Cardiac muscle cell (in vitro differentiated cells and primary cell): ENCODE data around the gene ZNF32. TPM values are rescaled to one million over a fixed set of nuclear protein-coding genes. Genes with fewer than 3 reads are reported as not detected.

Experiments used
- DNase-seq, 2 donors: peaks; one replicate each; pipeline versions ENCODE4 v3.0.0 to v3.0.0-alpha.2; 2010 to 2017; ENCODE audit warnings: low read depth in 1 of 2, low spot score in 1 of 2
- H3K27ac ChIP-seq: fragments of 200-600 bp; sonication (generic); 2 replicates; pipeline ENCODE4 v1.5.1; 2016
- H3K27me3 ChIP-seq: fragments of 200-600 bp; sonication (generic); 2 replicates; pipeline ENCODE4 v1.6.0; 2016; ENCODE audit warnings: control low read depth
- H3K36me3 ChIP-seq: fragments of 200-600 bp; sonication (generic); 2 replicates; pipeline ENCODE4 v1.5.1; 2016; ENCODE audit warnings: control low read depth
- H3K4me1 ChIP-seq: fragments of 200-600 bp; sonication (generic); 2 replicates; pipeline ENCODE4 v1.8.1; 2017; ENCODE audit warnings: low read depth, mild to moderate bottlenecking, mixed run types
- H3K4me3 ChIP-seq: fragments of 200-600 bp; sonication (generic); 2 replicates; pipeline ENCODE4 v1.5.1; 2016; ENCODE audit warnings: mild to moderate bottlenecking
- H3K9me3 ChIP-seq: fragments of 200-600 bp; sonication (generic); 2 replicates; pipeline ENCODE4 v1.5.1; 2017; ENCODE audit warnings: low read depth, mild to moderate bottlenecking, control low read depth
- CTCF ChIP-seq: IDR thresholded peaks from 2 replicates; pipeline ENCODE4 v1.5.1; 2012; ENCODE audit warnings: low read depth, mild to moderate bottlenecking, low read length
- polyA plus RNA-seq: library from polyadenylated mRNA; unstranded; fragments of >200 nt; fragmentation: Nextera tagmentation; extraction: Ambion mirVana; gene quantifications from 2 replicates; pipeline ENCODE4 v1.2.1, GENCODE V29; 2016
- total RNA-seq: library from RNA; depleted of rRNA; stranded (reverse); fragments of >200 nt; gene quantifications from 2 replicates; pipeline ENCODE4 v1.2.3, GENCODE V29; 2016

ZNF32 gene
- total and polyA plus RNA-seq, 2 experiments from 2014 or later = 32.0 to 55.7 TPM

- no peaks in the 10 kb centered on the region for H3K27me3 ChIP-seq
- H3K27ac ChIP-seq = no peak overlapping the region
- no peaks in the 10 kb centered on the region for H3K36me3 ChIP-seq
- H3K4me3 ChIP-seq = no peak overlapping the region
- TF ChIP-seq CTCF = no peak
- H3K4me1 ChIP-seq = no peaks in the 10 kb centered on the region
- no peak for DNase-seq
- no peaks in the 10 kb centered on the region for H3K9me3 ChIP-seq
These were observed 6.6 kb upstream of the ZNF32 start for GRCh38 chr10:43655311-43655710.

DNA sequence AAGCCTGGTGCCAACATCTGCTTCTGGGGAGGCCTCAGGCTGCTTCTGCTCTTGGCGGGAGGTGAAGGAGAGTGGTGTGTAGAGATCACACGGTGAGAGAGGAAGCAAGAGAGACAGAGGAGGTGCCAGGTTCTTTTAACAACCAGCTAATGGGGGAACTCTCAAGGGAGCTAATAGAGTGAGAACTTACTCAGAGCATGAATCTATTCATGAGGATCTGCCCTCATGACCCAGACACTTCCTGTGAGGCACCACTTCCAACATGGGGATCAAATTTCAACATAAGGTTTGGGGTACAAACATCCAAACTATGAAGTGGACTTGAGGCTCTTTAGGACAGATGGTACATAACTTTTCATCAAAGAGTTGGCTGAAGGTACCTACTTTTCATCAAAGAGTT is 5.1 kb upstream of the ZNF32 start:
- no peak for DNase-seq
- Histone ChIP-seq H3K4me1 (no peaks in the 10 kb centered on the region), H3K27me3 (no peaks in the 10 kb centered on the region), H3K36me3 (no peaks in the 10 kb centered on the region), H3K4me3 (no peak overlapping the region), H3K27ac (no peak overlapping the region), H3K9me3 (no peaks in the 10 kb centered on the region)
- no peak for TF ChIP-seq CTCF

DNA sequence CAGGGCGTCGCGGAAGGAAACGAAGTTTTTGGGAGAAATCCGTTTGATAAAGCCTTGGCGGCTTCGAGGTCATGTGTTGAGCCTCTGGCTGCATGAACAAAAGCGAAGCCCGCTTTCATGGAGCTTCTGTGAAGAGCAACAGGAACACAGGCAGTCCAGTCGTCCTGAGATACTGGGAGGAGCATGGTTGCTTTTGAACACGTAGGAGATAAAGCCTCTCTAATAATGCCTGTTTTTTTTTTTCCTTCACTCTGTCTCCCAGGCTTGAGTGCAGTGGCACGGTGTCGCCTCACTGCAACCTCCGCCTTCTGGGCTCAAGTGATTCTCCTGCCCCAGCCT is 473 bp upstream of the ZNF32 start:
- H3K4me3 ChIP-seq = peak overlapping the region; percentile 46
- no peaks in the 10 kb centered on the region for H3K4me1 ChIP-seq
- no peak overlapping the region for H3K27ac ChIP-seq
- H3K9me3 ChIP-seq = no peaks in the 10 kb centered on the region
- no peak for TF ChIP-seq CTCF
- H3K27me3 ChIP-seq = no peaks in the 10 kb centered on the region
- DNase-seq = peak in 1 of 2 donors; percentile 61
- H3K36me3 ChIP-seq = peaks cover 10% of the 10 kb centered on the region

DNA sequence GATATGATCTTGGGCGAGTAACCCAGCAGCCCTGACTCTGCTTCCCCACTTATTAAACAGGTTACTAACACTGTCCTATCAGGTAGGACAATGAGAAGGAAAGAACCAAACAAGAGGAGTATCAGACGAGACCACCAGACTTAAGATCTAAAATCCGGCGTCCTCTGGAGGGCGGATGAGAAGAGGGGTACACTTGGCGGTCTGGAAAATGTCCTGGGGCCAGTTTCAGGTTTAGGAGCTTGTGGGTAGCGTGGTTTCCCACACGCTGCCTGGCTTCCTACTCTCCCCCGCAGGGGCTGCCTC is 635 bp downstream of the ZNF32 start:
- peak overlapping the region; percentile 46 for H3K4me3 ChIP-seq
- no peak overlapping the region for H3K27ac ChIP-seq
- no peaks in the 10 kb centered on the region for H3K27me3 ChIP-seq
- H3K9me3 ChIP-seq = no peaks in the 10 kb centered on the region
- TF ChIP-seq CTCF = no peak
- H3K36me3 ChIP-seq = peaks cover 20% of the 10 kb centered on the region
- DNase-seq = no peak
- H3K4me1 ChIP-seq = no peaks in the 10 kb centered on the region

- no peak for TF ChIP-seq CTCF
- Histone ChIP-seq H3K9me3 (peaks cover under 1% of the 10 kb centered on the region), H3K36me3 (peaks cover 20% of the 10 kb centered on the region), H3K27me3 (no peaks in the 10 kb centered on the region), H3K4me1 (no peaks in the 10 kb centered on the region), H3K4me3 (peak overlapping the region; percentile 46), H3K27ac (no peak overlapping the region)
- no peak for DNase-seq
These were observed 1.1 kb downstream of the ZNF32 start for GRCh38 chr10:43647576-43647975.

DNA sequence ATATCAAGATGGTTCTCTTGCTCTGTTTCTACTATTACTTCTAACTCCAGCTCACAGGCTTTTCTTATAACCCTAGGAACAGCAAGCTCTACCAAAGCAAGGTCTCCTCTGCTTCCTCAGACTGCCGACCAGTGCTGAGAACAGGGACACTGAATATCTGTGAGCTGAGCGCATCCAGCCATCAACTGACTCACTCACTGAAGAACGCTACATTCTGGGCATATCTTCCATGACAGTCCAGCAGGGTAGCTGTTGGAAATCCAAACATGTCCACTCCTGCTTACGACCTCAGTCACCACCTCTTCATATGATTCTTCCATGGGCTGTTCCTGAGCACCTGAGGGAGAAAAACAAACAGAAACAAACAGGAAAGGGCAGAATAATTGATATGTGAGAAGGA is 2.8 kb downstream of the ZNF32 start:
- H3K4me1 ChIP-seq = no peaks in the 10 kb centered on the region
- no peak overlapping the region for H3K27ac ChIP-seq
- peaks cover 2% of the 10 kb centered on the region for H3K9me3 ChIP-seq
- no peak for DNase-seq
- no peak overlapping the region for H3K4me3 ChIP-seq
- H3K36me3 ChIP-seq = peaks cover 20% of the 10 kb centered on the region
- no peak for TF ChIP-seq CTCF
- no peaks in the 10 kb centered on the region for H3K27me3 ChIP-seq
